Stromal cell of bone marrow (primary cell): ENCODE measurements around the gene AKAP13.
"Not testable (repeated sequence)": the region's sequence is repeated elsewhere in the genome, so short reads cannot be mapped to it uniquely, and the experiment has no call there.

Source experiments
- DNase-seq: peaks from one replicate; pipeline ENCODE4 v3.0.0-alpha.2; 2012; ENCODE audit warnings: low read depth

The AKAP13 gene, protein sequence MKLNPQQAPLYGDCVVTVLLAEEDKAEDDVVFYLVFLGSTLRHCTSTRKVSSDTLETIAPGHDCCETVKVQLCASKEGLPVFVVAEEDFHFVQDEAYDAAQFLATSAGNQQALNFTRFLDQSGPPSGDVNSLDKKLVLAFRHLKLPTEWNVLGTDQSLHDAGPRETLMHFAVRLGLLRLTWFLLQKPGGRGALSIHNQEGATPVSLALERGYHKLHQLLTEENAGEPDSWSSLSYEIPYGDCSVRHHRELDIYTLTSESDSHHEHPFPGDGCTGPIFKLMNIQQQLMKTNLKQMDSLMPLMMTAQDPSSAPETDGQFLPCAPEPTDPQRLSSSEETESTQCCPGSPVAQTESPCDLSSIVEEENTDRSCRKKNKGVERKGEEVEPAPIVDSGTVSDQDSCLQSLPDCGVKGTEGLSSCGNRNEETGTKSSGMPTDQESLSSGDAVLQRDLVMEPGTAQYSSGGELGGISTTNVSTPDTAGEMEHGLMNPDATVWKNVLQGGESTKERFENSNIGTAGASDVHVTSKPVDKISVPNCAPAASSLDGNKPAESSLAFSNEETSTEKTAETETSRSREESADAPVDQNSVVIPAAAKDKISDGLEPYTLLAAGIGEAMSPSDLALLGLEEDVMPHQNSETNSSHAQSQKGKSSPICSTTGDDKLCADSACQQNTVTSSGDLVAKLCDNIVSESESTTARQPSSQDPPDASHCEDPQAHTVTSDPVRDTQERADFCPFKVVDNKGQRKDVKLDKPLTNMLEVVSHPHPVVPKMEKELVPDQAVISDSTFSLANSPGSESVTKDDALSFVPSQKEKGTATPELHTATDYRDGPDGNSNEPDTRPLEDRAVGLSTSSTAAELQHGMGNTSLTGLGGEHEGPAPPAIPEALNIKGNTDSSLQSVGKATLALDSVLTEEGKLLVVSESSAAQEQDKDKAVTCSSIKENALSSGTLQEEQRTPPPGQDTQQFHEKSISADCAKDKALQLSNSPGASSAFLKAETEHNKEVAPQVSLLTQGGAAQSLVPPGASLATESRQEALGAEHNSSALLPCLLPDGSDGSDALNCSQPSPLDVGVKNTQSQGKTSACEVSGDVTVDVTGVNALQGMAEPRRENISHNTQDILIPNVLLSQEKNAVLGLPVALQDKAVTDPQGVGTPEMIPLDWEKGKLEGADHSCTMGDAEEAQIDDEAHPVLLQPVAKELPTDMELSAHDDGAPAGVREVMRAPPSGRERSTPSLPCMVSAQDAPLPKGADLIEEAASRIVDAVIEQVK (N-terminal part only)

GRCh38 chr15:85380217-85380811, at the start of gene AKAP13:
Gene AKAP13 (plus strand): TSS chr15:85380603. CDS start chr15:85485721, 105,118 bp downstream.
- DNase-seq, result peak; percentile 99

GRCh38 chr15:85330901-85331588, 49.4 kb upstream of the AKAP13 start:
- peak; percentile 87 for DNase-seq

DNA sequence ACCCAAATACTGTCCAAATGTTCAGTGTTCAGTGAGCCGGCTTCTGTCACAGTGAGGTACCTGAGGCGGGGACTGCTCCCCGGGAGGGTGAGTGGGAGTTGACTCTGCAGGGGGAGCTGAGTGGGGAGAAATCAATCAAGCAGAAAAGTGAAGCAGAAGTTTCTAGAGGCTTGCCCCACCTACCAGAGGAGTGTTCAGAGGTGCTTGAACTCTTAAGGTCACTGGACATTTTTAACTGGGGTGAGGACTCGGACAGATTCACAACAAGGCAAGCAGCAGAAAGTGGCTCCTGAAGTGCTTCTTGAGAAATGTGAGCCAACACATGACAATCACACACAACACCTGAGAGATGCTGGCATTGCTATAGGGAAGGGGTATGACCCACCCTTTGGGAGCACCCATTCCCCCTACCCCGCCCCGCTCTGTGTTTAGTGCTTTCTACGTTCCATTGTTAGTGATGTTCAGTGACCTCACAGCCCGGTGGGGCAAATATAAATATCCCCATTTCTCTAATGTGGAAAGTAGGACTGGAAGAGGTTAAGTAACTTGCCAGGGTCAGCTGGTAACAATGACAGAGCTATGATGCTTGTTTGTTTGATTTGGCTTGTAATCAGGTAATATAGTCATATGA, 48.6 kb upstream of the AKAP13 start:
- DNase-seq, result no peak

DNA sequence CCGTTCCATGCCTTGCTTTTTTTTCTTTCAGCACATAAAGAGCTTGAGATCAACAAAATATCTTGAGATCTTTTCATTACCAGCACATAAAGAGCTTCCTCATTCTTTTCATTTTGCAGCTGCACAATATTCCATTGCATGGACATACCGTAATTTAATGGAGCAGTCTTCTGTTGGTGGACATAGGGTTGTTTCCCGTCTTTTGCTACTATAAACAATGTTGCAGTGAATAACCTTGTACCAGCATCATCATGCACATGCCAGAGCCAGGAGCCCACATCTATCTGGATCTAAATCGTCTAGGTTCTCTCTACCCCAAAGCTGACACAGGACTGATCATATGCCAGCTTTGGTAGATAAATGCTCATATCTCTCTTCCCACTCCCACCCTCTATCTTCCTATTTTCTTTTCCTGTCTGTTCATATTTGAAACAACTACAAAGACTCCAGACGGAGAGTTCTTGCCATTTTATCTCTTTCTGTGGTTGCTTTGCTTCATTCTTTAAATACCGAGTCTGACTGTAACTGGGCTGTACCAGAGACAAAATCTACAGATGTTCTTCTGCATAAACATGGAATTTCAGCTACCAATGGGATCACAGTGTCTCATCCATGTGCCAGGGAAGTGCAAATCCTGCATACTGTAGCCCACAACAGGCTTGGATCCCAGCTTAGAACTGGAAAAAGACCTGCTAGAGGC, 47.1 kb upstream of the AKAP13 start:
- no peak for DNase-seq

DNA sequence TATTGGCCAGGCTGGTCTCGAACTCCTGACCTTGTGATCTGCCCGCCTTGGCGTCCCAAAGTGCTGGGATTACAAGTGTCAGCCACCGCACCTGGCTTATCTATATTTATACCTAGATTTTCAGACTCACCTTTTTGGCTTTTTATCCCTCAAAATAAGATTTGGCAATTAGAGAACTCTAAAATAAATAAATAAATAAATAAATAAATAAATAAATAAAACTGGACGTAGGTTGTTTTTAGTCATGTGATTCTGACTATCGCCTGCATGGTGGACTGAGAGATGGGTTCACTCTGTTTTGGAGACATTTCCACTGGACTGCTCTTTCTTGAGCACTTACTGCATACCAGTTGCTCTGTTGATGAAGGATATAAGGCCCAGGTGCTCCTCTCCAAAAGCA, 46.2 kb upstream of the AKAP13 start:
- no peak for DNase-seq

- no peak for DNase-seq
Observed at GRCh38 chr15:85335193-85335942, 45.0 kb upstream of the AKAP13 start.

DNA sequence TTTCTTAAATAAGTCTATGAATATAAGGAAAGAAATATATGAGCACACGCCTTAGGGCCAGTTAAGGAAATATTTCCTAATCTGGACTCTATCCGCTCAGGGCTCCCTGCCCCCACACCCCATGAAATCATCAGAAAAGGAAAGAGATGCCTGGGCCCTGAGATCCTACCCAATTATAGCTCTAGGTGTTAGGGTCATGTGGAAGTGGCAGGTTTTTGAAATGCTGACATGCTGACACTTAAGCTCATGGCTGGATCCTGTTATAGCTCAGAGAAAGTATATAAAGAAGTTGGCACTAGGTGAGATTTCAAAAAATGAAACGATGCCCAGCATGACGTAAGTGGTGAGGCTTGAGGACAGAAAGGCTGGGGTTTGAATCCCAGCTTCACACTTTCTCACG, 43.5 kb upstream of the AKAP13 start:
- no peak for DNase-seq

DNA sequence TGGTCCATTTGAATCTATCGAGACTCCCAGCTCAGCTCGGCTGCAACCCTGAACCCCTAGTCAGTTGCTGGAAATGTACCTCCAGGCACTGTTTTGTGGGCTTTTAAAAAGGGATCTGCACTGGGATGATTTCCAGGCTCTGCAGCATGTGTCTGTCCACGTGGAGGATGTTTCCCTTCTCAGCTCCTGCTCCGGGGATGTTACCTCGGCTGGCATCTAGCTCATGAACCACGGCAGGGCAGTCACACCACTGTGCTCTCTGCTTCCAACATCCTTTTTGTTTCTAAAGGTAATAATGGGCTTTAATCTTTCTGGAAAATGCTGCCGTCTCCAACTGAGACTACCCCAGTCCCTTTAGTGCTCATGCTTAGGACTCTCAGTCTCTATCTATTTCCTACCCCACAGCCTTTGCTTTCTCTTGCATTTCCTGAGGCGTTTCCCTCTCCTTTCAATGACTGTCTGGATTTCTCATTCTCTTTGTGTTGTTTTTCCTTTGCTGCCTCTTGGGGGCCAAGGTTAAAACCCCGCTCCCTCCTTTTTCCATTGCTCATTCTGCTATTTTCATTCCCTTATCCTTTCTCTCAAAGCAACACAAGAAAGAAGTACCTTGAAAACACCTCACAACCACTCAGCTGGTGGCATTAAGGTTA, 42.9 kb upstream of the AKAP13 start:
- no peak for DNase-seq

GRCh38 chr15:85340321-85340665, 40.1 kb upstream of the AKAP13 start:
- no peak for DNase-seq

DNA sequence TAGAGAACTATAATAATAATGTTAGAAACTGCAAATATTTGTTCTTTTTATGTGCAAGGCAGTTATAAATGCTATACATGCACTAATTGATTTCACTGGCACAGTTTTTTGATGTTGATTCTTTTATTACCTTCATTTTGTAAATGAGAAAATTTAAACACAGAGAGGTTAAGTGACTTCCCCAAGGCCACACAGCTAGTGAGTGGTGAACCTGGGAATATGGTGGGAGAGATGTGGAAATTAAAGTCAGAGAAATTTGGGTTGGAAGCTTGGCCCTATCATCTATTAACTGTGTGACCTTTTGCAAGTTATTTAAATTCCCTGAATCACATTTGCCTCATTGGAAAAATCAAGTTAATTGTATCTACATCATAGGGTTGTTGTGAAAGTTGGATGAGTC, 39.6 kb upstream of the AKAP13 start:
- no peak for DNase-seq

DNA sequence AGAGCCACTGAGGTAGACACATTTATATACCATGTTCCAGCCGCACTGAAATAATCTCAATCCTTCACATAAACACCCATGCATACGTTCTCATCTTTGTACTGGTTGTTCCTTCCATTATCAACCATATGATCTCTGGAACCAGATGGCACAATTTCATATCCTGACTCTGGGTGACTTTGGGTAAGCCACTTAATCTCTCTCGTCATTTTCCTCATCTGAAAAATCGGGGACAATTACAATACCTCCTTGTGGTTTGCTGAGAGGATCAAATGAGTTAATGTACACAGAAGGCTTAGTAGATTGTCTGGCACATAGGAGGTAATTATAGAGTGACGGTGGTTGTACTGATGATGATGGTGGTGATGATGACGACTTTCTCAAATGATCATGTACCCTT, 38.2 kb upstream of the AKAP13 start:
- not testable (repeated sequence) for DNase-seq

DNA sequence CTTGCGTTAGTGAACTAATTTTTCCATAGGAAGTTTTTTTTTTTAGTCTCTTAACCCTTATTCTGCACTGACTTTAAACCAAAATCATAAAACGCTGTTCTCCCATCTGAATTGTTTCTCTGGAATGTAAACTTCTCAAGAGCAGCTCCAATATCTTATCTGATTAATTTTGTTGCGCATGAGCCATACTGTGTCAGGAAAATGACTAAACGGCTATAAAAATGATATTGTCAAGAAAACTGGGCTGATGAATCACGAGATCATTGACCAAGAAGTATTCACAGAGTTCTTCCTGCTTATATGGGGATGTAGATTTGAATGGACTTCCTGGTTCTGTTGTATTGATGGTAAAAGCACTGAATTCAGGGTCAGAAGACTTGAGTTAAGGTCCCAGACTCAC, 37.0 kb upstream of the AKAP13 start:
- DNase-seq, result peak; percentile 86

GRCh38 chr15:85344241-85344640, 36.2 kb upstream of the AKAP13 start:
- not testable (repeated sequence) for DNase-seq

DNA sequence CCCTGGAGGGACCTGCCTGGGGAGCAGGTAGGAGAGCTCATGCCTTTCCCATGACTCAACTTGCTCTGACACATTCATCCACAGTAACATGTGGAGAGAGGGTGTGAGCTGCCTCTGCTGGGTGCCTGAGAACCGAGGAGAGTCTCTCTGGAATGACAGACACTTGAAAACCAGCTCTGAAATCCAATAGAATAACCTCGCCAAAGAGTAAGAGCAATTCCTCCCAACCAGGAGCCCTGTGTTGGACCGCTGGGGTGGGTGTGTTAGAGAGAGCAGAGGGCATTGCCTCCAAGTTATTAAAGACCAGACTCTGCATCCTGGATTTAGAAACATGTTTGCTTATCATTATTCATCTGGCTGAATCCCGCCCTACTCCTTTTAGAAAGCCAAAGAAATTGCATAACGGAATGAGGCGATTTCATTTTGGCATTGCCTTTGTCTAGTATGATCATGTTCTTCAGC, 35.7 kb upstream of the AKAP13 start:
- DNase-seq, result peak; percentile 49

DNA sequence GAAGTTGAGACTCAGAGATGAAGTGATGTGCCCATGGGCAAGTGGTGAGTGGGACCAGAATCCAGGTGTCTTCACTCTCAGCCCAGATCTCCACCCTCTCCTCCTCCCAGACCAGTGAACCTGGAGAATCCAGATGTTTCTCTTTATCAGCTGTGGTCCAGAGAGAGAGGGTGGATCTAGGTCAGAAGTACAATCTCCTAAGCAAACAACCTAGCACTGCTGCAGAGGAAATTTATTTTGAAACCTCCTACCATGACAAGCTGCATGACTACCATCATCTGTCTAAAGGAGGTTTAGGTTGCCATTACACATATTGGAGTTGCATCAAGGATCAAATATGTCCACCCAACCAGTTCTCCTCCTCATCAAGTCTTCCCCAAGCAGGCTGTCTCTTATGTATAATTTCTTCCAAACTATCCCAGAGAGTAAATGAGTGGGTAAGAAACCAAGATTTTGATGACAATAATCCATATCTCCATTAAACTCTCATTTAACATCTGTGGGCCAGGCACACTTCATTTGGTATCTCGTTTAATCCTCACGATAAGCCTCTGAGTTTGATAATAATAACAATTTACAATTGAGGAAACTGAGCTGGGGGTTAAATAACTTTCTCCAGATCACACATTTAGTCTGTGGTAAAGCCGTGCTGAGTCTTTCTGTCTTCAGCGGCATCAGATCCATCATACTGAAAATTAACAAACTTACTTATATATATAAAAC, 35.0 kb upstream of the AKAP13 start:
- DNase-seq, result not testable (repeated sequence)

DNA sequence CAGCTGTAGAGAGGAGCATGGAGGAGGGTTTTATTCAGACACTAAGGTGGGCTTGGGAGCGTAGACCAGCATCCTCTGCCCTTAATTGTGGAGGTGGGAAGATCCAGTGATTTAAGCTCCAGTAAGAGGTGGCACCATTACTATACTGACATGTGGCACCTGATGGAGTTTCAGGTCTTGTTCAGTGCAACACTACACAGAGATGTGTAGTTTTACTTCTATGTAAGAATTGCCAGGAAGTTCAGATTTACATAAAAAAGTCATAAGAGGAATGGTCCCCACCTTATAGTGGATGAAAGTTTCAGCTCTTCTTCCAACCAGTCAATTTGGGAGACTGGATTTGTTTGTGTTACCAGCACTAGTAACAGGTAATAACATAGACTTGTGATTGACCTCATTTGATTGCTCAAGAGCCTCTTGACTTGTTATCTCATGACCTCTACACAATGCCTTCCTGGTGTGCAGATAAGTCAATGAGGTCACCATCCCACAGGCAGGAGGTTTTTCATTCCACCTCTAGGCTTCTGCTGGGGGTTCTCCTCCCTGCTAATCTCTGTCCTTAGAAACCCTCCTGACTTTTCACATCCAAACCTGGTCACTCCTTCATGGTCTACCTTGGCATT, 33.8 kb upstream of the AKAP13 start:
- DNase-seq, result not testable (repeated sequence)

DNA sequence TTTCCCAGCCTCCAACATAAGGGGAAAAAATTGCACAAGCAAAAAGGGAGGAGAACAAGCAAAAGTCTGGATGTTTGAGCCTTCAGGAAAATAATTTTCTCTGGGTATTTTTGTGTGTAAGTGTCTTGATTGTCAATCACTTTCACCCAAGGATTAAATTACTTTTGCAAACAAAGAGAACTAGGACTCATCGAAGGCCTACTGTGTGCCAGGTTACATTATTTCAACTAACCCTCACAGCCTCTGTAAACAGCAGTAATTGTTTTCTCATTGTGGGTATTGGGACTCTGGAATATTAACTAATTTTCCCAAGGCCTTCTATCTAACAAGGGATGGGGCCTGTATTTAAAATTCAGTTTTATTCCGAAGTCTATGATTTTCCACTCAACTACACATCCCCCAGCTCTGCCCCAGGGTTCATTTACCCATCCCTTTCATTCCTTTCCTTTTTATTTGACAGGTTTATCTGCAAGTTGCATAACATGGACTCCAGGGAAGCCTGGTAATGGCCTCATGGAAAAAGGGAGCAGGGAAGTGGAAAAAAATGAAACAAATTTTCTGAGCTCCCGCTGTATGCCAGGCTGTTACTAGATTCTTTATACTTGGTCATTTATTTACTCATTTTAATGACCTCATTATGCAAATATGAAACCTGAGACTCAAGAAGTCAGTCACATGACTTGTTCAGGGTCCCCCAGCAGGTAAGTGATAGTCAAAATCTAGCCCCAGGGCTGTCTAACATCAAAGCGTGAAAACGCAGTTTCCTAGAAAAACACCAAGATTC, 32.9 kb upstream of the AKAP13 start:
- DNase-seq, result not testable (repeated sequence)
